ENCODE data around the gene FBRS.
"Not testable (repeated sequence)": the region's sequence is repeated elsewhere in the genome, so short reads cannot be mapped to it uniquely, and the experiment has no call there.

Gene FBRS

GRCh38 chr16:30665155-30665829 is 7.1 kb downstream of the FBRS start:
- DNase-seq (ENCODE audit: low spot score): no peak

DNA sequence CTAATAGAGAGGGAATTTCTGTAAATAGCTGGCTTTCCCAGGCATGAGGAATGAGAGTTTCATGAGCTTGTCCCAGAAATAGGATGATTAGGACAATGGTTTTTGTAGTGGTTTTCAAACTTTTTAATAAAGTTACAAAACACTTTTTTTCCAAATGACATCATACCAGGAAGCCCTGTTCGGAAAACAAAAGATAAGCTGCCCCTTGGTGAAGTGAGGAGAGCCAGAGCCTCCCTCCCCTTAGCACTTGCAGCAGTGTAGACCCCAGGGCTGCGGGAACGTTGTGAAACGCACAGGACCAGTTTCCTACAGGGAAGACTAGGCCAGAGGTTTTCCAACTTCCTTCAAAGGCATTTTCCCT is 7.6 kb downstream of the FBRS start:
- DNase-seq (ENCODE audit: low spot score): no peak

DNA sequence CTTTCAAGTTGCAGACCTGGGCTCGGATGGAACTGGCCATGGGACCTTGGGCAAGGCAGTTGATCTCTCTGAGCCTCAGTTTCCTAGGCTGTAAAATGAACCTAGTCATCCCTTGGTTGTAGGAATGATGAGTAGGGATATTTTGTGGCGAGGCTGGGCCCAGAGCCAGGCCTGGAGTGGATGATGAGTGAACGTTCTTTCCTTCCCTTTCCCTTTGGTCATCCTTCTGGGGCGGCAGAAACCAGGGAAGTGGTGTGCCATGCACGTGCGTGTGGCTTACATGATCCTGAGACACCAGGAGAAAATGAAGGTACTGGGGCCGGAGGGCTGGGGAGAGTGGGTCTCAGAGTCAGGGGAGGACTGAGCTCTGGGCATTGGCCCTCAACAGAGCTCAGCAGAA is 8.4 kb downstream of the FBRS start:
- DNase-seq (ENCODE audit: low spot score): no peak

GRCh38 chr16:30667361-30667905 is 9.2 kb downstream of the FBRS start:
- DNase-seq (ENCODE audit: low spot score): no peak

- DNase-seq (ENCODE audit: low spot score): no peak
Measured at GRCh38 chr16:30668393-30668792, 10.2 kb downstream of the FBRS start.

DNA sequence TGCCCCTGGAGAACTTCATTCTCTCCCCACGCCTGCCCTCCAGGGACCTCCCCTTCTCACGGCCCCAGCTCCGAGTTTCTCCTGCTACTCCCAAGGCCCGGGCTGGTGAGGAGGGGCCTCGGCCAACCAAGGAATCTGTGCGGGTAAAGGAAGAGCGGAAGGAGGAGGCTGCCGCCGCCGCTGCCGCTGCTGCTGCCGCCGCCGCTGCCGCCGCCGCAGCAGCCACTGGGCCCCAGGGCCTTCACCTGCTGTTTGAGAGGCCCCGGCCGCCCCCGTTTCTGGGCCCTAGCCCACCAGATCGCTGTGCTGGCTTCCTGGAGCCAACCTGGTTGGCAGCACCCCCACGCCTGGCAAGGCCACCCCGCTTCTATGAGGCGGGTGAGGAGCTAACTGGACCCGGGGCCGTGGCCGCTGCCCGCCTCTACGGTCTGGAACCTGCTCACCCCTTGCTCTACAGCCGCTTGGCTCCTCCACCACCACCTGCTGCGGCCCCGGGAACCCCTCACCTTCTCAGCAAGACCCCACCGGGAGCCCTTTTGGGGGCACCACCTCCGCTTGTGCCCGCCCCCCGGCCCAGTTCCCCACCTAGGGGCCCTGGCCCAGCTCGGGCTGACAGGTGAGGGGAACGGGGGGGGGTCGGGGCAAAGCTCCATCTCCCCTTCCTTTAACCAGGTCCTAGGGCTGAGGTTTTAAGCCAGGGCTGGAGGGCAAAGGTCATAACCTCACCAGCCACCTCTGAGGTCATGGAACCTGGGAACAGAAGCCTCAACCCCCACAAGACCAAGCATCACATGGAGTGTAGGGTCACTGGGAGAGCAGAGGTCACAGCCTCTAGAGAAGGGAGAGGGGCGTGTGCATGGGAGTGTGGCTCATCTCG is 11.0 kb downstream of the FBRS start:
- no peak for DNase-seq (ENCODE audit: low spot score)

DNA sequence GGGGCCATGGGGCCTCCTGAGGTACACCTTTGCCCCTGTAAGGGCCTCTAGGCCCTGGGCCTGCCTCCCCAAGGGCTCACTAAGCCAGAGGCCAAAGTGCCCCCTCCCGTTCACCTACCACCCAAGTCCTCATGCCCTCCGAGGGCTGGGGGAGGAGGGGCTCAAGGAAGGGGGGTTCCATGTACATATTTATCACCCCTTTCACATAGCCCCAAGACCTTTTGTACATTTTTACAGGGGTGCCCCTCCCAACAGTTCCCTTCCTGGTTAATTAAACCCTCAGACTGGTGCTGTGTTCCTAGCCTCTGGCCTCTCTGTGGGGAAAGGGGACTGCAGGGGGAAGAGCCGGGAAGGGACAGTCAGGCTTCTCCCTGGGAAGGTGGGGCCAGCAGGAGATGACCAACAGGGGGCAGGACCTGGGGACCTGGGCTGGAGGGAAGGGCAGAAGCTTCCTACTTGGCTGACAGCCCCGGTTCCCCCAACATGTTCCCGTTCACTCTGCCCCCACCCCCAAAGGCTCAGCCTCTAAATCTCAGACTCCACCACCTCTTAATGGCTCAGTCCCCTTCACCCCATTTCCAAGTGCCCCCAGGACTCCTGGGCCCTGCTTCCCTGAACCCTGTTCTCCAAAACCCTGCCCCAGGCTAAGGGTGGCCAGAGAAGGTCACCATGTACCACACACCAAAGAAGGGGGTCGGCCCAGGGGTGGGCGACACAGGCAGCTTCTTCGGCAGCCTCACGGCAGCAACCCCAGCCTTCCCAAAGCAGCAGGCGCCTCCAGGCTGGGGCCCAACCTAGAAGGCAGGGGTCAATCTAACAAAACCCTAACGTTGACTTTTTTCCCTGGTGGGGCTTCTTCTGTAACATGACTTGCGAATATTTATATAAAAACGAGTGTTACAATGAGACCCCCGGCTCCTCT is 11.9 kb downstream of the FBRS start:
- no peak for DNase-seq (ENCODE audit: low spot score)

- no peak for DNase-seq (ENCODE audit: low spot score)
Measured at GRCh38 chr16:30675143-30675542, 16.9 kb downstream of the FBRS start.

GRCh38 chr16:30677931-30678585 is 19.8 kb downstream of the FBRS start:
- DNase-seq (ENCODE audit: low spot score): no peak

- DNase-seq (ENCODE audit: low spot score): no peak
Measured at GRCh38 chr16:30678586-30678970, 20.3 kb downstream of the FBRS start.

DNA sequence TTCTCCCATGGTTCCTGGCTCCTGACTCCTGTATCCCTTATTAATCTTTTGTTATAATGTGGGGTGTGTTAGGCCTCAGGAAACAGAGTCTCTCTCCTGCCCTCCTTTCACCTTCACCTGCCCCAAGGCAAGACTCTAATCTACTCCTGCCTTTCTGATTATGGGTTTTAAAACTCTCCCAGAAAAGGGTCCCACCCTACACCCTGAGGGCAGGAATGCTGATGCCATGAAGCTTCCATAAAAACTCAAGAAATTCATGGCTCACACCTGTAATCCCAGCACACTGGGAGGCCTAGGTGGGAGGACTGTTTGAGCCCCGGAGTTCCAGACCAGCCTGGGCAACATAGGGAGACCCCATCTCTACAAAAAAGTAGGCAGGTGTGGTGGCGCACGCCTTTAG is 22.1 kb downstream of the FBRS start:
- no peak for DNase-seq (ENCODE audit: low spot score)

GRCh38 chr16:30688701-30689100 is 30.5 kb downstream of the FBRS start:
- DNase-seq (ENCODE audit: low spot score): no peak

DNA sequence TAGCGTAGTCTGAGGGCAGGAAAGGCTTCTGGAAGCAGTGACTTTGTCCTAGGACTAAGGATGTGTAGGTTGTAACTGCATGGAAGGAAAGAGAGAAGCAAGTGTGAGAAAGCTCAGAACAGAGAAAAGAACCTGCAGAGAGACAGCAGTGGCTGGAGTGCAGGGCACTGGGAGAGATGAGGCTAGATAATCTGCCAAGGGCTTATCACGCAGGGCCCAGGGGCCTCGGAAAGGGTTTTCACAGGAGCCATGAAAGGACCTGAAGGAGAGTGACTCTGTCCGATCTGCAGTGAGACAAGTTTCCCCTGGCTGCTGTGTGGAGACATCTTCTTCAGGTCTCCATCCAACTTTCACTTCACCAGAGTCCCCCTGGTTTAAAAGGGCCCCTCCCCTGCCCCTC is 33.7 kb downstream of the FBRS start:
- DNase-seq (ENCODE audit: low spot score): no peak

GRCh38 chr16:30692396-30693064 is 34.3 kb downstream of the FBRS start:
- no peak for DNase-seq (ENCODE audit: low spot score)

GRCh38 chr16:30694926-30695693 is 36.9 kb downstream of the FBRS start:
- DNase-seq (ENCODE audit: low spot score): no peak

GRCh38 chr16:30696646-30697045 is 38.4 kb downstream of the FBRS start:
- not testable (repeated sequence) for DNase-seq (ENCODE audit: low spot score)

DNA sequence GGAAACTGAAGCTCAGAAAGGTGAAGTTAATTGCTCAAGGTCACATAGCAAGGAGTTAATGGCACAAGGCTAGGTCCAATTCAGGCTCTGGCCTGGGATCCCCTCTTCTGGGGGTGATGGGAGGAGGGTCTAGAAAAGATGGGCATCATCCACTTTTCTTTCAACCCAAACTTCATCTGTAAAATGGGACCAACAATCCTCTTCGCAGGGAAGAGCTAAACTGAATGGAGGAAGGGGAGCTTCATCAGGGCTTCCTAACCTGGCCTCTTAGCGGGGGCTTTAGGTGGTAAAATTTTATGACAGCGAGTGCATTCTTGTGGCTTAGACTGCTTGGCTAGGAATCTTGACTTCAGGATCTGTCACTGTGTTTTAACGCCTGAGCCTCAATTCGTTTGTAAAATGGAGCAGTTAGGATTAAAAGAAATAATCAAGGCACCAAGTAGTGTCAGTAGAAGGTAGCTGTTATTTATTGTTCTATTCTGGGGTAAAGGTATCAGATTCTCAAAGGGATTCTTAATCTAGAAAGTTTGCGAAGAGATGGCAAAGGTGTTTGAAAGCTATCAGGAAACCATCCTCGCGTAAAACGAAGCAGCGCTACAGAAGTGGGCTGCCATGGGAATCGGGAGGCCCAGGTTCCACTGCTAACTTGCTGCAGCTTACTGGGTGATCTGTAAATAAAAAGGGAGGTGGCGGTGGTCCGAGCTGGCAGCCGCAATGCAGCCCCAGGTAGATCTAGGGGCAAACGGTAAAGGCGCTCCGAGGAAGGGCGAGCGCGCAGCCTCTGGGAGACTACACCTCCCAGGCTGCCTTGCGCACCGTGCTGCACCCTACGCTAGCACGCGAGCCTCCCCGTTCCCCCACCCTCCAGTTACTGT is 39.3 kb downstream of the FBRS start:
- peak; percentile 99 for DNase-seq (ENCODE audit: low spot score)

DNA sequence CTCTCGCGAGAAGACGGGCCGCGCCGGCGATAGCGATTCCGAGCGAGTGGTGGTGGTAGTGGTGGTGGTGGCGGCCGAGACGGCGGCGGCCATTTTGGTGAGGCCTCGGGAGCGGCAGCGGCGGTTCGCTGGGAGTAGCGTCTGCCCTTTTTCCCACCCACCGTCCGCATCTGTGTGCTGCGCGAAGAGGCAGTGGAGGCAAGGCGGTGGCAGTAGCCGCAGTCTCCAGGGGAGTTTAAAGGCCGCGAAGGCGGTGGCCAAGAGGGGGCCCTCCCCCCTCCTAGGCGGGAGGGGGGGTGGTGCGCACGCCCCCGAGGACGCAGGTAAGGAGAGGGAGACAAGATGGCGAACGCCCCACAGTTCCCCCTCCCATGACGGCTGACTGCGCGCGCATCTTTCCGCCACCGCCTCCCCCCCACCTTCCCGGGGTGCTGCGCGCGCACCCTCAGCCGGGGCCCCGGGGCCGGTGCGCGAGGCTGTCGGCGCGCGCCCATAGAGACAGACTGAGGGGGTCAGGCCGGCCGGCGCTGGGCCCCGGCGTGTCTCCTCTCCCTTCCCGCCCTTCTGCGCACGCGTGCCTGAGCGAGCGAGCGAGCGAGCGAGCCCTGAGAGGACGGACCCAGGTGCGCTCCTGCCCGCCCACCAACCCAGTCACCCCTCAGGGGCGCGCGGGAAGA is 40.0 kb downstream of the FBRS start:
- peak; percentile 89 for DNase-seq (ENCODE audit: low spot score)
